Measurements from ENCODE around the gene INA. TPM values are rescaled to one million over a fixed set of nuclear protein-coding genes. Genes with fewer than 3 reads are reported as not detected.

INA gene
- total RNA-seq, 2 donors from 2014 or later, result 3.3 to 3.4 TPM

- DNase-seq, result no peak
- Mint-ChIP-seq H3K27ac (no peak overlapping the region), H3K4me3 (no peak overlapping the region), H3K9me3 (no peaks in the 10 kb centered on the region), H3K36me3 (ENCODE audit: low read depth) (peaks cover 66% of the 10 kb centered on the region), H3K4me1 (no peaks in the 10 kb centered on the region), H3K27me3 (ENCODE audit: insufficient read depth) (no peaks in the 10 kb centered on the region)
- H3K9ac ChIP-seq (ENCODE audit: extremely low read depth, low read length, poor library complexity, severe bottlenecking), result no peak overlapping the region
- no peak overlapping the region for H3K27ac ChIP-seq (ENCODE audit: low read depth, low read length)
- H3K4me1 ChIP-seq (ENCODE audit: control insufficient read depth, insufficient read depth, low read length), result no peaks in the 10 kb centered on the region
- H3K27me3 ChIP-seq (ENCODE audit: control insufficient read depth, insufficient read depth, low read length, poor library complexity, severe bottlenecking), result no peaks in the 10 kb centered on the region
- TF ChIP-seq CTCF (conservative IDR thresholded peaks at IDR 0.05), result no peak
- peaks cover 59% of the 10 kb centered on the region for H3K36me3 ChIP-seq (ENCODE audit: control insufficient read depth, insufficient read depth, low read length)
- 90 to 100% methylated on average over 1 to 4 of the region's 5 CpGs for WGBS, 2 experiments (ENCODE audit: insufficient coverage in 1 of 2, insufficient read length in 1 of 2)
- no peaks in the 10 kb centered on the region for H3K9me3 ChIP-seq (ENCODE audit: control insufficient read depth, low read length)
- H3K4me3 ChIP-seq (ENCODE audit: low read length), result no peak overlapping the region
Observed at GRCh38 chr10:103307594-103307993, 30.7 kb downstream of the INA start.

- no peaks in the 10 kb centered on the region for H3K9me3 ChIP-seq (ENCODE audit: control insufficient read depth, low read length)
- 100% methylated on average over 1 of the region's 1 CpG; no CpG with 5 or more reads in 1 of the 2 experiments for WGBS, 2 experiments (ENCODE audit: insufficient coverage in 1 of 2, insufficient read length in 1 of 2)
- Mint-ChIP-seq H3K9me3 (no peaks in the 10 kb centered on the region), H3K4me3 (no peak overlapping the region), H3K36me3 (ENCODE audit: low read depth) (peaks cover 66% of the 10 kb centered on the region), H3K27me3 (ENCODE audit: insufficient read depth) (no peaks in the 10 kb centered on the region), H3K4me1 (no peaks in the 10 kb centered on the region), H3K27ac (no peak overlapping the region)
- no peak overlapping the region for H3K9ac ChIP-seq (ENCODE audit: extremely low read depth, low read length, poor library complexity, severe bottlenecking)
- TF ChIP-seq CTCF (conservative IDR thresholded peaks at IDR 0.05), result no peak
- no peaks in the 10 kb centered on the region for H3K27me3 ChIP-seq (ENCODE audit: control insufficient read depth, insufficient read depth, low read length, poor library complexity, severe bottlenecking)
- H3K27ac ChIP-seq (ENCODE audit: low read depth, low read length), result no peak overlapping the region
- peaks cover 64% of the 10 kb centered on the region for H3K36me3 ChIP-seq (ENCODE audit: control insufficient read depth, insufficient read depth, low read length)
- DNase-seq, result no peak
- H3K4me3 ChIP-seq (ENCODE audit: low read length), result no peak overlapping the region
- no peaks in the 10 kb centered on the region for H3K4me1 ChIP-seq (ENCODE audit: control insufficient read depth, insufficient read depth, low read length)
Observed at GRCh38 chr10:103310197-103310596, 33.3 kb downstream of the INA start.

GRCh38 chr10:103316087-103316486 is 39.1 kb downstream of the INA start:
- no peak overlapping the region for H3K27ac ChIP-seq (ENCODE audit: low read depth, low read length)
- H3K4me3 ChIP-seq (ENCODE audit: low read length), result no peak overlapping the region
- no peaks in the 10 kb centered on the region for H3K9me3 ChIP-seq (ENCODE audit: control insufficient read depth, low read length)
- H3K9ac ChIP-seq (ENCODE audit: extremely low read depth, low read length, poor library complexity, severe bottlenecking), result no peak overlapping the region
- no peak for TF ChIP-seq CTCF (conservative IDR thresholded peaks at IDR 0.05)
- Mint-ChIP-seq H3K27ac (no peak overlapping the region), H3K4me1 (no peaks in the 10 kb centered on the region), H3K27me3 (ENCODE audit: insufficient read depth) (no peaks in the 10 kb centered on the region), H3K36me3 (ENCODE audit: low read depth) (peaks cover 49% of the 10 kb centered on the region), H3K4me3 (no peak overlapping the region), H3K9me3 (no peaks in the 10 kb centered on the region)
- DNase-seq, result no peak
- H3K27me3 ChIP-seq (ENCODE audit: control insufficient read depth, insufficient read depth, low read length, poor library complexity, severe bottlenecking), result no peaks in the 10 kb centered on the region
- H3K36me3 ChIP-seq (ENCODE audit: control insufficient read depth, insufficient read depth, low read length), result peaks cover 80% of the 10 kb centered on the region
- no peaks in the 10 kb centered on the region for H3K4me1 ChIP-seq (ENCODE audit: control insufficient read depth, insufficient read depth, low read length)
